Aorta (tissue), 5 donors: Measurements from ENCODE around the gene NDC1. TPM values are rescaled to one million over a fixed set of nuclear protein-coding genes. Genes with fewer than 3 reads are reported as not detected.

Source experiments
- ATAC-seq: fragments of 200-7000 bp; cut with Tn5 transposase; one replicate; pipeline ENCODE4 v1.9.1; 2022; ENCODE audit warnings: moderate library complexity; ENCODE audit not compliant: low FRiP score
- DNase-seq, 2 donors: peaks; one replicate each; pipeline ENCODE4 v3.0.0-alpha.2; 2020
- H3K27ac ChIP-seq, 2 donors: one replicate each; pipeline ENCODE4 v1.5.1; 2013; ENCODE audit warnings: low read length in 2 of 2, mild to moderate bottlenecking in 2 of 2, moderate library complexity in 2 of 2, control low read depth in 1 of 2, inconsistent platforms in 1 of 2, low read depth in 1 of 2
- H3K27me3 ChIP-seq, 2 donors: one replicate each; pipeline ENCODE4 v1.6.1; 2013; ENCODE audit warnings: control low read depth in 1 of 2, low read length in 1 of 2, mild to moderate bottlenecking in 1 of 2, moderate library complexity in 1 of 2; ENCODE audit not compliant: insufficient read depth in 2 of 2, control insufficient read depth in 1 of 2
- H3K36me3 ChIP-seq, 2 donors: one replicate each; pipeline ENCODE4 v1.6.1; 2013; ENCODE audit warnings: control low read depth in 1 of 2, low read length in 1 of 2, mild to moderate bottlenecking in 1 of 2; ENCODE audit not compliant: insufficient read depth in 2 of 2, control insufficient read depth in 1 of 2
- H3K4me1 ChIP-seq, 2 donors: one replicate each; pipeline ENCODE4 v1.6.1; 2013; ENCODE audit warnings: low read length in 2 of 2, control low read depth in 1 of 2, mild to moderate bottlenecking in 1 of 2, moderate library complexity in 1 of 2; ENCODE audit not compliant: insufficient read depth in 2 of 2, control insufficient read depth in 1 of 2
- H3K4me3 ChIP-seq, 2 donors: one replicate each; pipeline ENCODE4 v1.5.1; 2013; ENCODE audit warnings: low read length in 2 of 2, control low read depth in 1 of 2, mild to moderate bottlenecking in 1 of 2
- H3K9me3 ChIP-seq: one replicate; pipeline ENCODE4 v1.6.1; 2013; ENCODE audit warnings: mild to moderate bottlenecking, low read length; ENCODE audit not compliant: control insufficient read depth
- WGBS, 2 donors: extraction: QIAGEN DNeasy Blood & Tissue Kit; methylation state at CpG; one replicate each; pipeline ENCODE4 v1.1.7; 2013; 5-methylcytosine and 5-hydroxymethylcytosine counted together
- intact Hi-C, 2 donors: fragments of 100-400 bp; cut with DNase I; formaldehyde crosslinking; loops; one replicate each; pipeline versions ENCODE4 v1.14.2 to v1.15.0; 2022
- polyA plus RNA-seq, 2 donors: library from polyadenylated mRNA; stranded (reverse); fragments of 200-250 nt; gene quantifications; one replicate each; pipeline ENCODE4 v1.2.3, GENCODE V29; 2013
- total RNA-seq, 2 donors: library from RNA; stranded (reverse); fragmentation: NEBNext Ultra II Directional; extraction: Animal tissue kit (Norgen Biotek cat#: 25700); gene quantifications; one replicate each; pipeline ENCODE4 v1.2.1, GENCODE V29; 2021
- donor health status: healthy with polysubstance abuse.
- donor health status: Bipolar disorder and iron deficiency.
- donor health status: DM: no; HTN: no; CAD: no.
- donor health status: DM: no; HTN: no; CAD: no.
- donor health status: DM: yes; HTN: yes; CAD: no.

The NDC1 gene
- total and polyA plus RNA-seq, 4 donors: 2.6 to 6.9 (median 5.1) TPM

GRCh38 chr1:53869454-53870117 lies 31.5 kb upstream of the NDC1 start:
- Histone ChIP-seq H3K4me1 (no peaks in the 10 kb centered on the region), H3K36me3 (peaks cover 5 to 6% of the 10 kb centered on the region in 2 donors), H3K27me3 (no peaks in the 10 kb centered on the region), H3K9me3 (no peaks in the 10 kb centered on the region), H3K4me3 (no peak overlapping the region), H3K27ac (no peak overlapping the region)
- no peak for ATAC-seq
- WGBS, 2 donors: 90 to 92% methylated on average over 11 of the region's 11 CpGs
- DNase-seq: no peak
- intact Hi-C loops: loop anchor here in 1 of 2 donors (10.0 kb wide), 1 partner anchor 195 kb away; no protein-coding TSS in a partner anchor

- H3K36me3 ChIP-seq: peaks cover 5 to 7% of the 10 kb centered on the region in 2 donors
- no peak overlapping the region for H3K27ac ChIP-seq
- ATAC-seq: no peak
- H3K27me3 ChIP-seq: no peaks in the 10 kb centered on the region
- H3K9me3 ChIP-seq: no peaks in the 10 kb centered on the region
- H3K4me1 ChIP-seq: no peaks in the 10 kb centered on the region
- DNase-seq: no peak
- 73 to 83% methylated on average over 1 of the region's 1 CpG for WGBS, 2 donors
- H3K4me3 ChIP-seq: no peak overlapping the region
- intact Hi-C loops: no loop called here
Measured at GRCh38 chr1:53868565-53868964, 30.5 kb upstream of the NDC1 start.

- ATAC-seq (no peak), DNase-seq (no peak)
- intact Hi-C loops: no loop called here
- Histone ChIP-seq H3K4me3 (no peak overlapping the region), H3K36me3 (peaks cover 0 to 12% of the 10 kb centered on the region in 2 donors), H3K9me3 (no peaks in the 10 kb centered on the region), H3K27me3 (no peaks in the 10 kb centered on the region), H3K27ac (no peak overlapping the region), H3K4me1 (no peaks in the 10 kb centered on the region)
- 49 to 57% methylated on average over 7 of the region's 7 CpGs for WGBS, 2 donors
Measured at GRCh38 chr1:53862507-53862906, 24.4 kb upstream of the NDC1 start.

GRCh38 chr1:53860967-53861411 lies 22.9 kb upstream of the NDC1 start:
- intact Hi-C loops: no loop called here
- H3K36me3 ChIP-seq: peaks cover 0 to 19% of the 10 kb centered on the region in 2 donors
- no peak for ATAC-seq

GRCh38 chr1:53851571-53852285 lies 13.6 kb upstream of the NDC1 start:
- H3K36me3 ChIP-seq: peaks cover 10% of the 10 kb centered on the region in 2 donors
- no peak for ATAC-seq
- WGBS, 2 donors: 87 to 88% methylated on average over 9 of the region's 9 CpGs

More at GRCh38 chr1:53860967-53861411, 22.9 kb upstream of the NDC1 start:
- no peak for DNase-seq
- Histone ChIP-seq H3K27ac (no peak overlapping the region), H3K4me3 (no peak overlapping the region), H3K27me3 (no peaks in the 10 kb centered on the region), H3K4me1 (no peaks in the 10 kb centered on the region), H3K9me3 (no peaks in the 10 kb centered on the region)

GRCh38 chr1:53850082-53850673 lies 12.1 kb upstream of the NDC1 start:
- ATAC-seq: no peak
- intact Hi-C loops: no loop called here
- Histone ChIP-seq H3K4me3 (no peak overlapping the region), H3K36me3 (peaks cover 0 to 10% of the 10 kb centered on the region in 2 donors), H3K27me3 (no peaks in the 10 kb centered on the region), H3K4me1 (no peaks in the 10 kb centered on the region), H3K27ac (no peak overlapping the region), H3K9me3 (no peaks in the 10 kb centered on the region)
- 84 to 88% methylated on average over 7 of the region's 7 CpGs for WGBS, 2 donors
- no peak for DNase-seq

More at GRCh38 chr1:53851571-53852285, 13.6 kb upstream of the NDC1 start:
- H3K9me3 ChIP-seq: no peaks in the 10 kb centered on the region
- no peaks in the 10 kb centered on the region for H3K4me1 ChIP-seq
- DNase-seq: no peak
- no peaks in the 10 kb centered on the region for H3K27me3 ChIP-seq
- intact Hi-C loops: no loop called here
- no peak overlapping the region for H3K4me3 ChIP-seq
- no peak overlapping the region for H3K27ac ChIP-seq

- 78 to 86% methylated on average over 6 of the region's 6 CpGs for WGBS, 2 donors
Measured at GRCh38 chr1:53847980-53848379, 9.9 kb upstream of the NDC1 start.

GRCh38 chr1:53842347-53842746 lies 4.3 kb upstream of the NDC1 start:
- no peaks in the 10 kb centered on the region for H3K36me3 ChIP-seq
- intact Hi-C loops: no loop called here
- DNase-seq (no peak), ATAC-seq (no peak)
- no peaks in the 10 kb centered on the region for H3K27me3 ChIP-seq
- no peak overlapping the region for H3K4me3 ChIP-seq
- H3K4me1 ChIP-seq: no peaks in the 10 kb centered on the region
- WGBS, 2 donors: 82 to 87% methylated on average over 3 of the region's 3 CpGs
- no peak overlapping the region for H3K27ac ChIP-seq
- no peaks in the 10 kb centered on the region for H3K9me3 ChIP-seq

More at GRCh38 chr1:53847980-53848379, 9.9 kb upstream of the NDC1 start:
- Histone ChIP-seq H3K36me3 (peaks cover 0 to 8% of the 10 kb centered on the region in 2 donors), H3K9me3 (no peaks in the 10 kb centered on the region), H3K4me3 (no peak overlapping the region), H3K27ac (no peak overlapping the region), H3K27me3 (no peaks in the 10 kb centered on the region), H3K4me1 (no peaks in the 10 kb centered on the region)
- intact Hi-C loops: no loop called here
- ATAC-seq: no peak
- no peak for DNase-seq
